ENCODE measurements around the gene IGF1R. TPM values are rescaled to one million over a fixed set of nuclear protein-coding genes. Genes with fewer than 3 reads are reported as not detected.

IGF1R gene
- total and polyA plus RNA-seq, 2 of the 13 experiments (the other 11 are each of a cell fraction or from before 2014, with no cell fraction given): 15.9 to 18.4 TPM

- peaks cover 36 to 74% of the 10 kb centered on the region in 2 experiments for H3K36me3 ChIP-seq (replicated peaks in 1 of 2; ENCODE audit: control insufficient read depth in 1 of 2, insufficient read depth in 2 of 2, low read length in 2 of 2)
Observed at GRCh38 chr15:98926236-98926635, 277.9 kb downstream of the IGF1R start.

More at GRCh38 chr15:98926236-98926635, 277.9 kb downstream of the IGF1R start:
- DNase-seq (ENCODE audit: low spot score) (no peak), FAIRE-seq (no peak), ATAC-seq (no peak)
- no peaks in the 10 kb centered on the region for H3K27me3 ChIP-seq (ENCODE audit: control insufficient read depth in 1 of 2, insufficient read depth in 2 of 2, low read length in 2 of 2)
- 0 out of 2 replicates have a peak, but pooled peaks cover 6% of the 10 kb centered on the region for H4K20me1 ChIP-seq (ENCODE audit: insufficient read depth, low read length)
- H3K27ac ChIP-seq (ENCODE audit: extremely low read length, insufficient read depth, low read length): no peak overlapping the region
- WGBS (ENCODE audit: low lambda C conversion rate): 98% methylated on average over 1 of the region's 1 CpG
- TF ChIP-seq NFAT5 (CRISPR knock-in tag; IDR thresholded peaks at IDR 0.05): no peak
- peak; percentile 23 to 66; a peak in 3 of 4 replicates for TF ChIP-seq MAFK (conservative IDR thresholded peaks at IDR 0.05 in 1 of 2, IDR thresholded peaks at IDR 0.05 in 1 of 2; ENCODE audit: low read length in 2 of 2)
- TF ChIP-seq KAT8 (CRISPR knock-in tag; IDR thresholded peaks at IDR 0.05): no peak
- no peak for TF ChIP-seq KLF11 (CRISPR knock-in tag; IDR thresholded peaks at IDR 0.05)
- no peak for TF ChIP-seq HOXA5 (CRISPR knock-in tag; IDR thresholded peaks at IDR 0.05)
- no peak for TF ChIP-seq RXRB (CRISPR knock-in tag; IDR thresholded peaks at IDR 0.05; ENCODE audit: borderline replicate concordance)
- no peak for TF ChIP-seq HMG20B (CRISPR knock-in tag; conservative IDR thresholded peaks at IDR 0.05)
- no peak for TF ChIP-seq TOE1 (CRISPR knock-in tag; IDR thresholded peaks at IDR 0.05)
- TF ChIP-seq MAFF (IDR thresholded peaks at IDR 0.05; ENCODE audit: low read depth, low read length): 0 out of 2 replicates have a peak, but pooled peaks have one; percentile 13
- no peak overlapping the region for H3K9ac ChIP-seq (ENCODE audit: insufficient read depth, low read depth, low read length)
- ChIA-PET CTCF (ENCODE audit: low intra/inter-chr PET ratio, low total read pairs) (no interaction called here), POLR2A (no interaction called here)
- H2AFZ ChIP-seq (ENCODE audit: low read length): no peak overlapping the region
- H3K79me2 ChIP-seq (ENCODE audit: insufficient read depth, low read length): no peaks in the 10 kb centered on the region
- BruUV-seq (replicated peaks): no TSS peak
- H3K4me3 ChIP-seq (replicated peaks in 1 of 3; ENCODE audit: insufficient read depth in 1 of 3, low read depth in 2 of 3, low read length in 3 of 3): no peak overlapping the region
- in situ Hi-C loops (cut with HindIII; ENCODE audit: extremely low pct_ligation_motif_present, low pct_unique_long_range_greater_than_20kb): no loop called here
- no peaks in the 10 kb centered on the region for H3K4me1 ChIP-seq (ENCODE audit: insufficient read depth, low read length)
- no peaks in the 10 kb centered on the region for H3K9me3 ChIP-seq (ENCODE audit: low read length)
- intact Hi-C loops (cut with micrococcal nuclease; ENCODE audit: unreplicated experiment): no loop called here
- no peak overlapping the region for H3K4me2 ChIP-seq (ENCODE audit: low read depth, low read length)
